Stimulated activated effector memory CD8-positive, alpha-beta T cell treated with anti-CD3 and anti-CD28 coated beads, Interleukin-12 subunit alpha, Interleukin-12 subunit beta, amount 100 ng/mL, for 72 hours (primary cell): ENCODE results near the gene DRAM1.

Experiments
- ATAC-seq: fragments of 150-1000 bp; cut with Tn5 transposase; 2 replicates; pipeline ENCODE4 v1.10.0; 2021
- DNase-seq, 2 donors: peaks; one replicate each; pipeline ENCODE4 v3.0.0; 2021 to 2022; ENCODE audit warnings: low spot score in 2 of 2
- H3K27ac Mint-ChIP-seq: one replicate; pipeline ENCODE4 v1.8.0; 2022; ENCODE audit warnings: mild to moderate bottlenecking, mixed read lengths
- H3K36me3 Mint-ChIP-seq: one replicate; pipeline ENCODE4 v1.8.0; 2022; ENCODE audit warnings: mild to moderate bottlenecking, mixed read lengths
- H3K4me1 Mint-ChIP-seq: one replicate; pipeline ENCODE4 v1.8.0; 2022; ENCODE audit warnings: mixed read lengths
- H3K4me3 Mint-ChIP-seq: one replicate; pipeline ENCODE4 v1.8.0; 2022; ENCODE audit warnings: mild to moderate bottlenecking, mixed read lengths
- H3K9me3 Mint-ChIP-seq: one replicate; pipeline ENCODE4 v1.8.0; 2022; ENCODE audit warnings: mixed read lengths

DRAM1 gene

DNA sequence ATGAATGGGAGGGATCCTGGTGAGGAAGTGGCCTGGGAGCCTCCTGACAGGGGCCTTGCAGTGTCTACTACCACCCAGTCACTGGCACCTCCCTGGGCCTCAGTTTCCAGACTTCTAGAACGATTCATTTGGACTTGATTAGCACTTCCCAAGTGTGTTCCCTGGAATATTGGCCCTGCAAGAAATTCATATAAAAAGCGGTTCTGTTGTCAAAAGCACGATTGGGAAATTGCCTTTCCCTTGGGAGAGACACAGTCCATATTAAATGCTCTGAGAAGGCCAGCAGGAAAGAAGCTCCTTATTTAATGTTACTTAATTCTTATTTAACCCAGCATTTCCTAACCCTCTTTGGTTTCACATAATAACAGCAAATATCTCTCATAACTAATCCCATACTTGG lies 61.9 kb downstream of the DRAM1 start:
- H3K27ac Mint-ChIP-seq: peak overlapping the region; percentile 37
- H3K36me3 Mint-ChIP-seq: no peaks in the 10 kb centered on the region

DNA sequence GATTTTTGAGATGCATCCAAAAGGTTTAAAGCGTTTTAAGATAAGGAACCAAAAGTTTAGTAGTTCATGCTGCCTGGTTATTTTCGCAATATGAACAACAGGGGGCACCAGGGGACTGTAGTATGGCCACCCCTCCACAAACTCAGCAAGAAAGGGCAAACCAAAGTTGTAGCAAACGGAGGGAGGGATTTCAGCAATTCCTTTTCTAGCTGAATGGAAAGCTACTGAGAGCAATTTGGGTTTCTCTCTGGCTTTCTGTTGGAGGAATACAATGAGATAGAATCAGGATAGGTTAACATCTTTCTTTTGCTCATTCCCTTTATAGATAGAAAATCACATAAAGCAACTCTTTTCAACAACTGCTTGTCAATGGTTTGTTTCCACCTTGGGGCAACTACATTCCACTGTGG lies 62.5 kb downstream of the DRAM1 start:
- DNase-seq: peak; percentile 38 to 74
- Mint-ChIP-seq H3K36me3 (no peaks in the 10 kb centered on the region), H3K9me3 (no peaks in the 10 kb centered on the region), H3K27ac (peak overlapping the region; percentile 37), H3K4me1 (peaks cover 17% of the 10 kb centered on the region), H3K4me3 (no peak overlapping the region)
- ATAC-seq: peak; percentile 54

More for the DNA sequence above, 61.9 kb downstream of the DRAM1 start:
- Mint-ChIP-seq H3K4me3 (no peak overlapping the region), H3K4me1 (peaks cover 18% of the 10 kb centered on the region), H3K9me3 (no peaks in the 10 kb centered on the region)
- ATAC-seq (no peak), DNase-seq (no peak)

DNA sequence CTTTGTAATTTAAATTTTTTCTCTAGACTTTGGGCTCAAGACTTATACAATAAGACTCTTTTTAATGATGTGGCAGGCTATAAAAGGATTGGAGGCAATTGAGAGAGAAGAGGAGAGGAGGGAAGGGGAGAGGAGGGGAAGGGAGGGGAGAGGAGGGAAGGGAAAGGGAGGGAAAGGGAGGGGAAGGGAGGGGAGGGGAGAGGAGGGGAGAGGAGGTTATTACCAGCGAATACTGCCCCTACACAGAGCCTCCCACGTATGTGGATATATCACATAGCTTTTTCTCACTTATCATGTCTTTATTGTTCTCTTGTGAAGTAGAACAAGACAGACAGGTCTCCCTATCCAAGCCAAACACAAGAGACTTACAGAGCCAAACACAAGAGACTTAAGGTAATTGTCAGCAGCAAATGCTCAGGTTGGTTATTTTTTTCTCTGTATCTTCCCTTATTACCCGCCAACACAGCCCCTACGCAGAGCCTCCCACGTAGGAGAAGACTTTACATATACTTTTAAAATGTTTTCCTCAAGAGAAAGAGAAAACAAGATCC lies 63.1 kb downstream of the DRAM1 start:
- Mint-ChIP-seq H3K4me1 (peaks cover 15% of the 10 kb centered on the region), H3K36me3 (no peaks in the 10 kb centered on the region), H3K27ac (peak overlapping the region; percentile 37), H3K4me3 (no peak overlapping the region), H3K9me3 (no peaks in the 10 kb centered on the region)
- ATAC-seq (no peak), DNase-seq (no peak)

DNA sequence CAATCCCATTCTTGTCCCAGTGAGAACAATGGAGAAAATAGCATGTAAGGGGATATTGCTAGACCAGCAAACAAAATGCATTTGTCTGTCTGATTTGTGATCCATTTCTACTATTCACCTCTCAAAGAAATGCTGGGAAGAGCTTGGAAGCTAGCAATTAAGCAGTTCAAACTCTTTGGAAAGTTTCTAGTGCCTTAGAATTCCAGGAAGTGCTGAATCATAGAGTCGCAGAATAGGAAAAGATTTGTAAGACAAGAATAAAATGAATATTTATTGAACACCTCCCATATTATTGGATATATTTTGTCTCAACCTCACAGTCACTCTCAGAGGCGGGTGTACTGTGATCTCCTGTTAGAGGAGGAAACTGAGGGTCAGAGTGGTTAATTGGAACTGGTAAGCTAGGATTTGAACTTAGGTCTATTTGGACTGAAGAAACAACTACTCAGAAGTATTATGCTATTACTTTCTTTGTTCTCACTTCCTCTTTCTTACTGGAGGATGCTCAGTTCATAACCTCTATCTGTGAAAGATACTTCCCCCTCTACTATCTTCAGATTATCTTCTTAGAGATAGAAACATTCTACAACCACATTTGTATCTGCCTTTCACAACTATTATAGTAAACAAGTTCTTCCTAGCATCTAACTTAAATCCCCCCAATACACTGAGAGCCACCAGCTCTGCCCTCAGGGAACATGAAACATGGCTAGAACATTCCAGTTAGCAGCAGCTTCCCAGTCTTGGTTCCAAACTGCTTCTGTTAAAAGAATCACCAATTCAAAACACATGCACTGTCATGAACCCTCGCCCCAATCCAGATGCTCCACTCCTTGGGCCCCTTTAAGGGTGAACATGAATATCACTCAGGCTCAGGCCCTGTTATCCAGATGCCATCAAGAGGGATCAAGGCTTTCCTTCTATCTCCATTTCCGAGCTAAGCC lies 64.2 kb downstream of the DRAM1 start:
- H3K4me3 Mint-ChIP-seq: no peak overlapping the region
- H3K27ac Mint-ChIP-seq: peak overlapping the region; percentile 24
- peaks cover 6% of the 10 kb centered on the region for H3K4me1 Mint-ChIP-seq
- no peaks in the 10 kb centered on the region for H3K36me3 Mint-ChIP-seq
- no peaks in the 10 kb centered on the region for H3K9me3 Mint-ChIP-seq
- ATAC-seq (no peak), DNase-seq (no peak)

DNA sequence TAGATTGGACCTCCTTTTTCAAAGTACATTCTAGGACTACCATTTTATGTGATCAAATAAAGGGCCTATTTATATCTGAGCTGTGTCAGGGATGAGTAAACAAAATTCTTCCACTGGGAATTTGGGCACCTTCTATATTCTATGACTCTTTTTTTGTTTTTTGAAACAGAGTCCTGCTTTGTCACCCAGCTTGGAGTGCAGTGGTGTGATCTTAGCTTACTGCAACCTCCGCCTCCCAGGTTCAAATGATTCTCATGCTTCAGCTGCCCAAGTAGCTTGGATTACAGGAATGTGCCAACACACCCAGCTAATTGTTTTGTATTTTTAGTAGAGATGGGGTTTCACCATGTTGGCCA lies 64.8 kb downstream of the DRAM1 start:
- Mint-ChIP-seq H3K4me3 (no peak overlapping the region), H3K4me1 (no peaks in the 10 kb centered on the region), H3K36me3 (no peaks in the 10 kb centered on the region), H3K27ac (peak overlapping the region; percentile 24), H3K9me3 (no peaks in the 10 kb centered on the region)
- DNase-seq (no peak), ATAC-seq (no peak)

DNA sequence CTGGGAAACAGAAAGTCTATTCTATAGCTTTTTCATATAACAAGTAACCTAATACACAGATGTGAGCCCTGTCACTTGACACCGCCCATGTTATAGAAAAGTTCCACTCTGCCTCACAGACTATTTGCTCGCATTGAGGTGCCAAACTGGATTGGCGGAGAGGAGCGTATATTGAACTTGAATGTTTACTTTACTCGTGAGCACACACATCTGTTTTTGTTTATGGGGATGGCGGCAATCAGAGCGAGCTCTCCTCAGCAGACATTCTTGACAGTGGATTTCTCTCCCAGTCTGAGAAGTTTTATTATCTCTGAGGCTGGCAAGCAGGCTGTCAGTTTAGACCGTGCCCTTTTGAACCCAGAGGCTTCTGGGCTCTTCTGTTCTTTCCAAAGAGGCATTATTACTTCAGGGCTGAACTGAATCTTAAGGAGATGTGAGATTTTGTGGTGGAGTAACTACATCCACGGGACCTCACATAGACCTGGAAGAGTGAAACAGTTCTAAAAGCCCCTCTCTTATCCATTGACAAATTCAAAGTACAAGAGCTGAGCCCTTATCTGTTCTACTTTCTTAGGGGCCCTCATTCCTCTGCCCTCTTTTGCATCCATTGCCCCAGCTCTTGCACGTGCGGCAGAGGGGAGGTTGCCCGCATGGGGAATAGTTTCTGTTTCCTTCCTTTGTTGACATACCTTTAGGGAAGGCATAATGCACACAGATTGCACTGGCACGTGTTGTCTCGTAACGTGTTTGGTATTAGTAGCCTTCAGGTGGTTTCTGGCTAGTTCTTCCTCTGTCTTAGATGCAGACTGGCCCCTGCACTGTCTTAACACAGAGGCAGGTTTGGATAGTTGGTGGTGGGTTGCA lies 68.2 kb downstream of the DRAM1 start:
- DNase-seq (no peak), ATAC-seq (no peak)
- no peak overlapping the region for H3K4me3 Mint-ChIP-seq
- no peaks in the 10 kb centered on the region for H3K36me3 Mint-ChIP-seq
- H3K4me1 Mint-ChIP-seq: peaks cover 9% of the 10 kb centered on the region
- no peaks in the 10 kb centered on the region for H3K9me3 Mint-ChIP-seq
- no peak overlapping the region for H3K27ac Mint-ChIP-seq

DNA sequence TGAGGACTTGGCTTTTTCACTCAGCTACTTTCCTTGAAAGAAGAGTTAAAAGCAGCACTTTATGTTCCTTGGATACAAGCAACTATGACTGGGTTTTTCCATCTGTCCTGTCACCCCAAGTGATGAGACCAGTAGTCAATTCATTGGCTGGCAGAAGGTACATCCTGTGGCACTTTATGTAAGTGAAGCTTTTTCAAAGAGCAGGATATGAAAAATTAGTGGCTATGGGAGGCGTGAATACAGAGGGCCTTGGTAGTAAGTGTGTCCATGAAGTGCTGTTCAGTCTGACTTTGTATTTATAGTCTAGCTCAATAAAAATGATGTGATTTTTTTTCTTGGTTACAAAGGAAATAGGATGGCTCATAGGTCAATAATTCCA lies 68.8 kb downstream of the DRAM1 start:
- H3K36me3 Mint-ChIP-seq: no peaks in the 10 kb centered on the region
- no peaks in the 10 kb centered on the region for H3K9me3 Mint-ChIP-seq
- H3K4me3 Mint-ChIP-seq: no peak overlapping the region
- no peak for DNase-seq
- H3K27ac Mint-ChIP-seq: no peak overlapping the region
- ATAC-seq: no peak
- peaks cover 9% of the 10 kb centered on the region for H3K4me1 Mint-ChIP-seq

DNA sequence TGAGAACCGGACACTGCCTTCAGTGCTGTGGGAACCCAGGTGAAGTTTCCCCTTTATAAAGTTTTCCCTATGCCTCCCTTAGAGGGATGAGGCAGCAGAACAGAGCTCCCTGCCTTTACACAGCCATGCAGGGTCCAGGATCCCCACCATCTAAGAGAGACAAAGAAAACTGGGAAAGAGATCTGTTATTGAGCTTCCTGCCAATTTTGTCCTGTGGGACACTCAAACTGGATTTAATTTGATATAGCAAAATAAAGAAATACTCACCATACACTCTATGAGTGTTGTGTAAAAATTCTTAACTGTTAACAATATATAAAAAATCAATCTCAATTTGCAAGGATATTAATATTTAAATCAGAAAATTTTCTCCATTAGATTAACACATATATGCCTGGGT lies 69.9 kb downstream of the DRAM1 start:
- H3K36me3 Mint-ChIP-seq: no peaks in the 10 kb centered on the region
- H3K27ac Mint-ChIP-seq: no peak overlapping the region
- H3K9me3 Mint-ChIP-seq: no peaks in the 10 kb centered on the region
- no peak overlapping the region for H3K4me3 Mint-ChIP-seq
- DNase-seq (no peak), ATAC-seq (no peak)
- H3K4me1 Mint-ChIP-seq: peaks cover 9% of the 10 kb centered on the region

DNA sequence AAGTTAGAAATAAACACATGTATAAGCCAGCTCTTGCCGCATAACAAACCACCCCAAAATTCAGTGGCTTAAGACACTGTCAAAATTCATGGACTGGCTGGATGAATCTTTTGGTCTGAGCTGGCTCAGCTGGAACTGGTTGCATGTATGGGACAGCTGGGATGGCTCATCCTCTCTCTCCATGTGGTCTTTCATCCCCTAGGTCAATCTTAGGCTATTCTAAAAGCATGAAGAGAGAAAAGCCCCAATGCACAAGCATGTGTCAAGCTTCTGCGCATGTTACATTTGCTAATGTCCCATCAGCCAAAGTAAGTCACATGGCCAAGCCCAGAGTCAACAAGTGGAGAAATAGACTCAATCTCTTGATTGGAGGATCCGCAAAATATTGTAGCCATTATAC lies 71.0 kb downstream of the DRAM1 start:
- H3K36me3 Mint-ChIP-seq: no peaks in the 10 kb centered on the region
- ATAC-seq (no peak), DNase-seq (no peak)
- H3K4me3 Mint-ChIP-seq: no peak overlapping the region
- H3K27ac Mint-ChIP-seq: no peak overlapping the region
- peaks cover 9% of the 10 kb centered on the region for H3K4me1 Mint-ChIP-seq
- H3K9me3 Mint-ChIP-seq: no peaks in the 10 kb centered on the region

DNA sequence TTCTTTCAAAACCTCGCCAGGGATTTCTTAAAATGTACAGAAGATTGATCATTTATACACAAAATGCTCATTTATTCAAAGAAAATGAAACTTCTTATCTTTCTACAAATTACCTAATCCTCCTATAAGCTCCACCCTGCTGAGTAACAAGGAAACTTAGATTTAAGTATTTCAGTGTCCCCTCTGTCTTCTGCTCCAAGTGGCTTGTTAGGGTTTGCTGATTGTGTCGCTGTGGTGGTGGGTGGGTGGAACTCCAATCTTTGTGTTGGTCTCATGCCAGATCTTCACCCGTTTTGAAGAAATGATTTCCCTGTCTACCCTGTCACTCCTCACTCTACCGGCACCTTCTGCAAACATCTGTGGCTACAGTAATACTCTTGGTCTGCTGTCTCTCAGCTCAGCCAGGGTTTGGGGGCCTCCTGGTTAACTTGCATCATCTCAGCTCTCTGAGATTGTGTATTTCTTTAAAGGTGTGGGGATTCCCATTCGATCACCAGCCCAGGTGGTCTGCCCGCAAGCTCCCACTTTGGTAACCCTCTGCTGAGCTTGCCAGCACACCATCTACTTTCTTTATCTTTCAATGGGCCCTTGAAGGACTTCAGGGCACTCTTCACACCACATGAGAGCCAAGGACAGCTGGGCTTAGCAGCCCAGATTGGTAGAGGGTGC lies 73.8 kb downstream of the DRAM1 start:
- no peaks in the 10 kb centered on the region for H3K9me3 Mint-ChIP-seq
- H3K4me3 Mint-ChIP-seq: no peak overlapping the region
- H3K4me1 Mint-ChIP-seq: peaks cover 9% of the 10 kb centered on the region
- H3K36me3 Mint-ChIP-seq: no peaks in the 10 kb centered on the region
- peak; percentile 77 for ATAC-seq
- DNase-seq: peak in 1 of 2 donors; percentile 68
- no peak overlapping the region for H3K27ac Mint-ChIP-seq

DNA sequence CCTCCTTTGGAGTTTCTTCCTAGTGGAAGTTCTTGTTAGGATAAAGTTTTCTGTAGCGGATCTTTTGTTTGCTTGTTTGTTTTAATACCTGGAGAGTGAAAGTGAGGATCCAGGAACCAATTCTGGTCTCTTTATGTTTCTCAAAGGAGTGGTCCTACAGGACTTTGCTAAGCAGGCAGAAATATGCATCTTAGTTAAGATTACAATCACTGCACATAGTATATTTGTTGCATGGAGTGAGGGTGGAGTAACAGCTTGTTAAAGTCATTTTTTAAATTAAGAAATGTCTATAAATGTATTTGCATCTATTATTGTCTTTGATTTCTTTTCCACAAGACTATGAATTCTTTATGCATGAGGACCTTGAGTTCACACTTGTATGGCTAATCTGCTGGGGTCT lies 76.7 kb downstream of the DRAM1 start:
- peaks cover 9% of the 10 kb centered on the region for H3K4me1 Mint-ChIP-seq
- no peak overlapping the region for H3K4me3 Mint-ChIP-seq
- DNase-seq (no peak), ATAC-seq (no peak)
- no peak overlapping the region for H3K27ac Mint-ChIP-seq
- H3K9me3 Mint-ChIP-seq: no peaks in the 10 kb centered on the region
- no peaks in the 10 kb centered on the region for H3K36me3 Mint-ChIP-seq

DNA sequence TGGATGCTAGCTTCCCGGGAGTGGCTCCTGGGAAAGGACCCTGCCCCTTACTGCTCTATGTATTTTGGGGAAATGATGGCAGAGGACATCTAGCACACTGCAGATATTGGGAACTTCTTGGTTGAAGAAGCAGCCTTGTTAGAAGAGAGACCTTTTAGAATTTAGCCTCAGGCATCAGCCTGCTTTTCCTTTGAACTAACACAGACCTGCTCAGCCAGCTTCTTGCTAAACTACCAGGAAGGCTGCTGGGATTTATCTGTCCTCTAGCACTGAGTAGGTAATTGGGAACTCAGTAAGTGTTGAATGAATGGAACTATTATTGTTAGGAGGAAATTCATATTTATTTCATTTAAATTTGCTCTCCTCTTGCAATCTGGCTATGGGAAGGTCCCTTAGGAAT lies 77.3 kb downstream of the DRAM1 start:
- no peak for ATAC-seq
- no peak overlapping the region for H3K27ac Mint-ChIP-seq

DNA sequence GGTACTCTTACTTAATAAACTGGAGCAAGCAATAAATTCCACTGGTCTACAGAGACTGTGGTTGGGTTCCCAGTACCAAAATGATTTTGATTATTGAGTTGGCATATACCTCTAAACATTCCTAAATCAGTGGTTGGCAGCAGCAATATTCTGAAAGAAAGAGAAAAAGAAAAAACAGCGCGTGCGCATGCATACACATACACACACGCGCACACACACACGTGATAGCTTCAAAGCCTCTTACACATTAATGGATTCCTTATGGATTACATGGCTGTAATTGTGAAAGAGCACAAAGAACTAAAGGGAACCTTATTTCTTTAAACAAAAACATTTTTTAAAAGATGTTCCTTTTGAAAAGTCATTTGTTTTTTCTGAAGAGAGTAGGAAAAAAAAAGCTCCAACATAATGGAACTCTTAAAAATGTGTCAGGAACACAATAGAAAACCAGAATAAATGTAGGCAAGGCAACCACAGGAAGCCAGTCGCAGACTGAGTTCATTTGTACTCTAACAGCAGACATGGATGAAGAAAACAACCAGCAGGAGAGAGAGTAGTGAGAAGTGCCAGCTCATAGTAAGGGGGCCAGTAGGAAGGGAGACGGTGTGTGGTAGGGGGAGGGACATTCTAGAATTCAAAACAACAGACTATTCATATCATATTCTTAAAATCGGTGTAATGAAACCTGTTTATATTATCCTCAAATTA lies 80.0 kb downstream of the DRAM1 start:
- H3K9me3 Mint-ChIP-seq: no peaks in the 10 kb centered on the region
- no peak overlapping the region for H3K4me3 Mint-ChIP-seq
- H3K36me3 Mint-ChIP-seq: no peaks in the 10 kb centered on the region
- ATAC-seq (no peak), DNase-seq (no peak)
- H3K4me1 Mint-ChIP-seq: no peaks in the 10 kb centered on the region
- H3K27ac Mint-ChIP-seq: no peak overlapping the region

More for the DNA sequence above, 77.3 kb downstream of the DRAM1 start:
- Mint-ChIP-seq H3K36me3 (no peaks in the 10 kb centered on the region), H3K4me1 (peaks cover 9% of the 10 kb centered on the region), H3K9me3 (no peaks in the 10 kb centered on the region), H3K4me3 (no peak overlapping the region)
- DNase-seq: no peak

DNA sequence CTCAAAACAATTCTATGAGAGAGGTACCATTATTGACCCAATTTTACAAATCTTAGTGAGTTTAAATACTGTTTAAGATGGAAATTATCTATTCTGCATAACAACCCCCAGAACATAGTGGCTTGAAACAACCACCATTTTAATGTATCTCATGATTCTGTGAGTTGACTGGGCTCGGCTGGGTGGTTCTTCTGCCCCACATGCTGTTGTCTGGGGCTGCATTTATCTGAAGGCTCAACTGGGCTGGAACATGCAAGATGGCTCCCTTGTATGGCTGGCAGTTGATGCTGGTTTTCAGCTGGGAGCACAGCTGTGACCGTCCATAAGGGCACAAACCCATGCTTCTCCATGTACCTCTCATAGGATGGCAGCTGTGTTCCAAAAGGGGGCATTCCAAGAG lies 82.2 kb downstream of the DRAM1 start:
- DNase-seq (no peak), ATAC-seq (no peak)
- H3K4me1 Mint-ChIP-seq: no peaks in the 10 kb centered on the region
- H3K9me3 Mint-ChIP-seq: no peaks in the 10 kb centered on the region
- H3K4me3 Mint-ChIP-seq: no peak overlapping the region
- no peaks in the 10 kb centered on the region for H3K36me3 Mint-ChIP-seq
- H3K27ac Mint-ChIP-seq: no peak overlapping the region

DNA sequence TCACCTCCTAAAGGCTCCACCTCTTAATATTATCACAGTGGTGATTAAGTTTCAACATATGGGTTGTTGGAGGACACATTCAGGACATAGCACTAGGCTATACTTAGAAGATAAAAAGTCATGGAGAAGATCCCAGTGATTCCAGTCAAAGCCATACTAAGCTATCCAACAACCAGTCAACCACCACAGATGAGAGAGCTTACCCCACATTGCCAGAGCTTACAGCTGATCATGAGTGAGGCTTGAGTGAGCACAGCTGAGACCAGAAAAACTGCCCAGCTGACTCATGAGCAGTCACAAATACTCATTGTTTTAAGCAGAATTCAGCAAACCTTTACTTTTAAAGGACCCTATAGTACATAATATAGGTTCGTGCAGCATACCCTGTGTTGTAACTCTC lies 85.1 kb downstream of the DRAM1 start:
- Mint-ChIP-seq H3K36me3 (no peaks in the 10 kb centered on the region), H3K4me3 (no peak overlapping the region), H3K4me1 (peaks cover 1% of the 10 kb centered on the region), H3K27ac (no peak overlapping the region), H3K9me3 (no peaks in the 10 kb centered on the region)
- DNase-seq (no peak), ATAC-seq (peak; percentile 46)
